Right cardiac atrium (tissue), 5 donors: ENCODE results near the gene DNAH17. TPM values are rescaled to one million over a fixed set of nuclear protein-coding genes. Genes with fewer than 3 reads are reported as not detected.

Experiments
- ATAC-seq, 2 donors: fragments of 200-7000 bp; cut with Tn5 transposase; one replicate each; pipeline versions ENCODE4 v1.8.0 to v1.9.1; 2020; ENCODE audit warnings: moderate library complexity in 2 of 2, mild to moderate bottlenecking in 1 of 2
- DNase-seq, 3 donors: peaks; one replicate each; pipeline ENCODE4 v3.0.0-alpha.2; 2020
- H3K27ac ChIP-seq: one replicate; pipeline ENCODE4 v1.5.1; 2013; ENCODE audit warnings: mild to moderate bottlenecking, low read length, control low read depth, moderate library complexity
- H3K27me3 ChIP-seq: one replicate; pipeline ENCODE4 v1.6.1; 2013; ENCODE audit not compliant: control insufficient read depth, insufficient read depth
- H3K4me1 ChIP-seq: one replicate; pipeline ENCODE4 v1.6.1; 2013; ENCODE audit warnings: low read length; ENCODE audit not compliant: control insufficient read depth, insufficient read depth
- H3K4me3 ChIP-seq: one replicate; pipeline ENCODE4 v1.5.1; 2013; ENCODE audit warnings: low read length, control low read depth
- H3K9me3 ChIP-seq: one replicate; pipeline ENCODE4 v1.6.1; 2013; ENCODE audit warnings: low read length; ENCODE audit not compliant: control insufficient read depth
- WGBS: extraction: QIAGEN DNeasy Blood & Tissue Kit; methylation state at CpG from one replicate; pipeline ENCODE4 v1.1.7; 2013; 5-methylcytosine and 5-hydroxymethylcytosine counted together
- intact Hi-C, 4 donors: fragments of 100-400 bp; cut with DNase I; formaldehyde crosslinking; loops; one replicate each; pipeline versions ENCODE4 v1.11.0 to v1.14.0; 2022 to 2023
- polyA plus RNA-seq: library from polyadenylated mRNA; stranded (reverse); fragments of 200-250 nt; gene quantifications from one replicate; pipeline ENCODE4 v1.2.3, GENCODE V29; 2013
- total RNA-seq, 4 donors: library from RNA; stranded (reverse); fragmentation: NEBNext Ultra II Directional; extraction: Animal tissue kit (Norgen Biotek cat#: 25700); gene quantifications; one replicate each; pipeline ENCODE4 v1.2.1, GENCODE V29; 2021
- donor health status: healthy with polysubstance abuse.
- donor health status: DM: no; HTN: yes; CAD: no.
- donor health status: DM: no; HTN: no; CAD: no.
- donor health status: DM: no; HTN: yes; CAD: no; lungs with severe emphysema.
- donor health status: DM: yes; HTN: yes; CAD: no.

Gene DNAH17
- total and polyA plus RNA-seq, 5 donors = 0.06 to 0.28 (median 0.19) TPM; not detected in 1

- Histone ChIP-seq H3K4me3 (no peak overlapping the region), H3K27me3 (no peaks in the 10 kb centered on the region), H3K4me1 (peaks cover 2% of the 10 kb centered on the region), H3K9me3 (no peaks in the 10 kb centered on the region), H3K27ac (no peak overlapping the region)
- intact Hi-C loops = no loop called here
- DNase-seq = no peak
- WGBS = 93% methylated on average over 13 of the region's 13 CpGs
- no peak for ATAC-seq
Observed at GRCh38 chr17:78615631-78616030, 38.4 kb upstream of the DNAH17 start.

DNA sequence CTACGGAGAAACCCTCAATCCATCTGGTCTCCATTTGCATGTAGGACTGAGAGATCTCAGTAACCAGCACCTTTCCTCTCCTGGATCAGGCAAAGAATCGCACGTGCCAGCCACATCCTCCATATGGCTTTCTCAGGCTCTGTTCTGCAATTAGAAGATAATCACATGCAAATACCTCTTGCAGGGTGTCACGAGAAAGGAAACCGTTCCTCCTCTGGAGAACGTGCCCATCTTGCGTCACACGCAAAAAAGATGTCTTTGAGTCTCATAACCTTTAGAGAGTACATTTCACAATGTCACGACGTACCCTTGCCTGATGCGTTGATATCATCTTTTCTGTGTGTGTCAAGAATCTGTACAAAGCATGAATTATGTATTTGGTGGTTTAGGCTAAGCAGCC is 36.2 kb upstream of the DNAH17 start:
- DNase-seq (no peak), ATAC-seq (no peak)
- peaks cover 2% of the 10 kb centered on the region for H3K4me1 ChIP-seq
- no peaks in the 10 kb centered on the region for H3K9me3 ChIP-seq
- H3K27ac ChIP-seq = no peak overlapping the region
- no peaks in the 10 kb centered on the region for H3K27me3 ChIP-seq
- no peak overlapping the region for H3K4me3 ChIP-seq
- intact Hi-C loops = no loop called here
- 88% methylated on average over 11 of the region's 11 CpGs for WGBS

DNA sequence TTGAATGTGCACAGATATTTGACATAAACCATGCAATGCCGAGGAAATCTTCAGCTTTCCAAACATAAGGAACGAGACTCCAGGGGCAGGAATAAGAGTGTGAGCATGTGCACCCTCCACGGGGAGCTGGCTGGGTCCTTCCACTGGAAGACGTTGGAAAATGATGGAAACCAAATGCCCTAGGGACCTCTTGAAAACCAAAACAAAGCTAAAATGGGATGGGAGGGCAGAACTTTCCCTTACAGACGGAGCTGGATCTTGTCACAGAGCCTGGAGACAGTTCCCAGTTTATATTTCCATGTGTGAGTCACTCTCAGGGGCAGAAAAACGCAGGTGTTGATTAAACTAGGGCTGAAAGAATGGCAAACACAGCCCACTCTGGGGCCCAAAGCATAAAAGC is 34.4 kb upstream of the DNAH17 start:
- ATAC-seq (peak in 1 of 2 donors; percentile 64), DNase-seq (no peak)
- Histone ChIP-seq H3K4me3 (no peak overlapping the region), H3K4me1 (peaks cover 2% of the 10 kb centered on the region), H3K27ac (no peak overlapping the region), H3K9me3 (no peaks in the 10 kb centered on the region), H3K27me3 (no peaks in the 10 kb centered on the region)
- intact Hi-C loops = no loop called here
- 34% methylated on average over 6 of the region's 6 CpGs for WGBS

DNA sequence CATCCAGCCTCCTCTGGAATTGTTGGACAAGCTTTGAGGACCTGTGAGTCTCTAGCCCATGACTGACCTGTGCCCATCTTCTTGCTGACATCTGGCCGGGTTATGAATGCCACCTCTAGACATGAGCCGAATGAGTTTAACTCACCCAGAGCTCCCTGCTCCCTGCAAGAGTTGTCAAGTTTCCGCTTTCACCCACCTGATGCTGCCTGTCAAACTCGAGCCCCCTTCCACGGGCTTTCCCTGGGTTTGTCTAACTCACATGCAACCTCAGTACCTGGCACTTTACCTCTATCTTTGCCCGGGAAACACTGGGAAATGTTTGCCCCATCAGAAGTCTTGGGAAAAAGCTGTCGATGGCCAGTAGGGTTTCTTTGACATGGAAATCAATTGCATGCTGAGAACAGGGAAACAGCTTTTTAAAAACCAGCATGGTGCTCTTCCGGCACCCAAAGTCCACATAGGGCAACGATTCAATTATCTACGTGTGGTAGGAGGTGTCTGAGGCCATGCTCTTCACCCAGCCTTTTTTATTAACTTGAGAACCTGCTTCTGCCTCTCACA is 33.8 kb upstream of the DNAH17 start:
- H3K27ac ChIP-seq = no peak overlapping the region
- H3K9me3 ChIP-seq = no peaks in the 10 kb centered on the region
- DNase-seq = no peak
- intact Hi-C loops = no loop called here
- no peak for ATAC-seq
- no peaks in the 10 kb centered on the region for H3K27me3 ChIP-seq
- H3K4me3 ChIP-seq = no peak overlapping the region
- 64% methylated on average over 10 of the region's 10 CpGs for WGBS
- H3K4me1 ChIP-seq = peaks cover 2% of the 10 kb centered on the region

DNA sequence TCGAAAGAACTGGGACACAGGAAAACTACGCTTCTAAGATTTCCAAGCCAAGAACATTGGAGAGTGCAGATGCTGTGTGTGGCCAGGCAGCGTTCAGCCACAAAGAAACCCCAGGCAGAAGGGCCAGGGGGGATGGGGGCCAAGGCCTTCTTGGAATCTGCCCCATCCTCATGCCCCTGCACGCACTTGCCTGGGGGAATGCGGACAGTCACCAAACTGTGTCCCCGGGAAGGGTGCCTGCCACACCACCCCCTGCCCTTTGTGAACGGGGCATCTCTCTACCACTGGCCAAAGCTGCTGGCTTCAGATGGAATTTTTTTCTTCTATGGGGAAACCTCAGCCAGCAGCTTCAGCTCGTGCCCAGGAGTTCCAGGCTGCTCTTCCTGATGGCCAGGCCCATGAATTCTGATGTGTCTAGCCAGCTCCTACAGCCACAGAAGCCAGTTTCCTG is 32.0 kb upstream of the DNAH17 start:
- WGBS = 54% methylated on average over 8 of the region's 8 CpGs
- H3K4me1 ChIP-seq = peaks cover 2% of the 10 kb centered on the region
- ATAC-seq (peak; percentile 24 to 65), DNase-seq (peak in 1 of 3 donors; percentile 67)
- H3K27ac ChIP-seq = no peak overlapping the region
- no peaks in the 10 kb centered on the region for H3K27me3 ChIP-seq
- intact Hi-C loops = no loop called here
- H3K4me3 ChIP-seq = no peak overlapping the region
- H3K9me3 ChIP-seq = no peaks in the 10 kb centered on the region

DNA sequence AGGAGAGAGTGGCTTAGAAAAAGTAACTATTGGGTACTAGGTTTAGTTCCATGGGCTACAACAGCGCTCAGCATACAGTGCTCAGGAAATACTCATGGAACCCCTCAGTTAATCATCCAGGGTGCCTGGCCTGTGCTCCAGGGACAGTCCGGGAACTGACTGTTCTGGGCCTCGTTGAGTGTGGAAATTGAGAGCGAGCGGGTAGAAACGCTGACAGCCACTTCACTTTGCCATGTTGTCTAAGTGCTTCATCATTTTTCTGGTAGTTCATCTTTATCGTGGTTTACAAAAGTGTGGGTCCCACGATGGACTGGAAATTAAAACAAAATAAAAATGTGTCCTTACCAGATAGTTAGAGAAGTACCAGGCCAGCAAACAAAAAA is 31.6 kb upstream of the DNAH17 start:
- intact Hi-C loops = no loop called here
- ATAC-seq = no peak

GRCh38 chr17:78608122-78608803 is 31.1 kb upstream of the DNAH17 start:
- 97% methylated on average over 10 of the region's 10 CpGs for WGBS
- no peak overlapping the region for H3K27ac ChIP-seq
- no peak overlapping the region for H3K4me3 ChIP-seq
- ATAC-seq (no peak), DNase-seq (no peak)
- no peaks in the 10 kb centered on the region for H3K9me3 ChIP-seq
- peaks cover 2% of the 10 kb centered on the region for H3K4me1 ChIP-seq
- intact Hi-C loops = no loop called here
- H3K27me3 ChIP-seq = no peaks in the 10 kb centered on the region

More for the DNA sequence above, 31.6 kb upstream of the DNAH17 start:
- Histone ChIP-seq H3K27ac (no peak overlapping the region), H3K9me3 (no peaks in the 10 kb centered on the region), H3K27me3 (no peaks in the 10 kb centered on the region), H3K4me3 (no peak overlapping the region), H3K4me1 (peaks cover 2% of the 10 kb centered on the region)
- DNase-seq = peak in 1 of 3 donors; percentile 53
- 69% methylated on average over 8 of the region's 8 CpGs for WGBS

GRCh38 chr17:78607038-78607437 is 29.8 kb upstream of the DNAH17 start:
- no peak overlapping the region for H3K27ac ChIP-seq
- 63% methylated on average over 6 of the region's 6 CpGs for WGBS
- no peaks in the 10 kb centered on the region for H3K27me3 ChIP-seq
- intact Hi-C loops = no loop called here
- ATAC-seq (no peak), DNase-seq (no peak)
- no peak overlapping the region for H3K4me3 ChIP-seq
- peaks cover under 1% of the 10 kb centered on the region for H3K4me1 ChIP-seq
- H3K9me3 ChIP-seq = no peaks in the 10 kb centered on the region

GRCh38 chr17:78605886-78606285 is 28.7 kb upstream of the DNAH17 start:
- DNase-seq (peak in 1 of 3 donors; percentile 4), ATAC-seq (no peak)
- H3K9me3 ChIP-seq = no peaks in the 10 kb centered on the region
- intact Hi-C loops = no loop called here
- no peaks in the 10 kb centered on the region for H3K27me3 ChIP-seq
- WGBS = 94% methylated on average over 6 of the region's 6 CpGs
- H3K27ac ChIP-seq = no peak overlapping the region
- H3K4me3 ChIP-seq = no peak overlapping the region
- H3K4me1 ChIP-seq = no peaks in the 10 kb centered on the region

DNA sequence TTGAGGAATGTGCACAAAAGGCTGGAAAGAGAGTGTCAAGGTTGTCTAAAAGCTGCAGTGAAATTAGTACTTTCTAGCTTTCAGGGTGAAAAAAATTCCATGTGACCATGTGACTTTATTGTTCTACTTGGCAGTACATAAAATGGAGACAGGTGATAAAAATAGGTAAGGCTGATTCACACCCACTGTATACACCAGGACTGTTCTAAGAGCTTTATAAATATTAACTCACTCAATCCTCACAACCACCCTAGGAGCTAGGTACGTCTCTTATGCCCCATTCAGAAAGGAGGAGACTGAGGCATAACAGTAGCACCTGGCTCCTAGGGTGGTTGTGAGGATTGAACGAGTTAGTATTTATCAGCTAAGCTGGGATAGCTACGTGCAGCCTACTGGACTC is 28.2 kb upstream of the DNAH17 start:
- H3K27me3 ChIP-seq = no peaks in the 10 kb centered on the region
- no peak overlapping the region for H3K4me3 ChIP-seq
- no peaks in the 10 kb centered on the region for H3K4me1 ChIP-seq
- no peak overlapping the region for H3K27ac ChIP-seq
- no peak for ATAC-seq
- intact Hi-C loops = no loop called here
- no peak for DNase-seq
- H3K9me3 ChIP-seq = no peaks in the 10 kb centered on the region
- 89% methylated on average over 3 of the region's 3 CpGs for WGBS

DNA sequence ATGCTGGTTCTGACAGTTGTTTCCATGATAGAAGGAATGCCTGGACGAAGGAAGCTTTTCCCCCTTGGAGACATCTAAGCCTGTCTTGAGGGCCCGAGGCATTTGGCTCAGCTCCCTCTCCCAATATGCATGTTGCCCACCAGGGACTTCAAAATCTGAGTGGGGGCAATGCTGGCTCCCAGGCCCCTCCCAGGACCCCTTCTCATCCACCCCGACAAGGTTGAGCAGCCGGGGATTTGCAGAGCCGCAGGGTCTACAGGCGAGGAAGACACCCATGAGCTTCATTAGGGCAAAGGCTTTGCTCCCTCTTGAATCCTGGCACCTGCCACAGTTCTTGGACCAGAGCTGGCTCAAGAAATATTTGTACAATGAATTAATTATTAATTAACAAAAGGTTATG is 25.1 kb upstream of the DNAH17 start:
- peaks cover 5% of the 10 kb centered on the region for H3K4me1 ChIP-seq
- intact Hi-C loops = no loop called here
- H3K27me3 ChIP-seq = no peaks in the 10 kb centered on the region
- 93% methylated on average over 6 of the region's 6 CpGs for WGBS
- H3K27ac ChIP-seq = no peak overlapping the region
- ATAC-seq (no peak), DNase-seq (no peak)
- H3K9me3 ChIP-seq = no peaks in the 10 kb centered on the region
- no peak overlapping the region for H3K4me3 ChIP-seq
